GM04503 (cell line): ENCODE results near the gene BCORL1.

Experiments
- DNase-seq: peaks from one replicate; pipeline ENCODE4 v3.0.0-alpha.2; 2012; ENCODE audit warnings: low read depth

Gene BCORL1

DNA sequence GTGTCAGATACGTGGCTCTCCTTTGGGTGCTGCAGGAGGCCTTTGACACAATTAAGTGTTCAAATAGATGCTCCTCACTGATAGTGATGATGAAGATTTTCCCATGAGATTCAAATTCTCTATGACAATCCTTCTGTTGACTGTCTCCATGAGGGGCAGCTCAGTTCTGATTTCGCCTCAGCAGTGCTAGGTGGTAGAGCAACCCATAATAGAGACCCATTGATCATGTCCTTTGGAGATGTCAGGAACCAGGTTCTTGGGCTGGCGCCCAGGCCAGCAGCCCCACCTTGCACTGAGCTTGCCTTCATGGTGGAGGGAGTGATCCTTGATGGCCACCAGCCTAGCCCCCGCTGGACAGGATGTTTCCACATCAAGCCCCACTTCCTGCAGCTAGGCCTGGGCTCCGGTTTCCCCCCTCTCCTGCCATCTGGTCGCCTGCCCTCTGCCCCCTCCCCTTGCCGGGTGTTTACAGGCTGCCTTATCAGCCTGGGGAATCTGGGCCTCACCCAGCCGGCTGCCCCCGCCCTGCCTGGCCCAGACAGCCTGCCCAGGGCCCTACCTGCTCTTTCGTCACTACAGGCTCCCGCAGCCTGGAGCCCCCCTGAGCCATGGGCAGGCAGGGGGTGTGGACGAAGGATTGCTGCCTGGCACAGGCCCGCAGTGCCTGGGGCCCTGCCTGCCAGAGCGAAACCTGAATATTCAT, 115.2 kb downstream of the BCORL1 start:
- no peak for DNase-seq

GRCh38 chrX:130098210-130098552, 115.7 kb downstream of the BCORL1 start:
- DNase-seq, result no peak

- peak; percentile 87 for DNase-seq
These were observed 117.7 kb downstream of the BCORL1 start for GRCh38 chrX:130100180-130100579.

DNA sequence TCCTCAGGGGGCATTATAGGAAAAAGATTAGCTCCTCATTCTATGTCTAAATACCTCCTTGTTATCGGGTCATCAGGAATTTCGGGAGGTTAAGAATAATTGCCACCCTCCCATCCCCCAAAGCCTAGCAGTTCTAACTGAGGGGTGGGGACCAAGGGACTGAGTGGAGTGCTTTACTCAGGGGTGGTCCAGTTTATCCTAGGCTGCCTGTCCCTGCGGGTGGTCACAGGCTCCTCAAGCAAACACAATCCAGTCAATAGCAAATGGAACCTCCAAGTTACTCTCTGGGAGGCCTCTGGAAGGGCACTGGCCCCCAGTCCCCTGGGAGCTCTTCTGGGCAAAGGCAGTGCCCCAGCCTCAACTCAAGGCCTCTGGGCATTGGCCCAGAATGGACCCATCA, 121.2 kb downstream of the BCORL1 start:
- DNase-seq, result no peak

- no peak for DNase-seq
These were observed 122.8 kb downstream of the BCORL1 start for GRCh38 chrX:130105244-130105643.

- no peak for DNase-seq
These were observed 123.6 kb downstream of the BCORL1 start for GRCh38 chrX:130106071-130106470.
